Astrocyte of the cerebellum (primary cell): ENCODE results near the gene LASP1.

ENCODE experiments used
- DNase-seq: peaks from one replicate; pipeline ENCODE4 v3.0.0-alpha.2; 2011; ENCODE audit warnings: low read depth
- H3K4me3 ChIP-seq: 2 replicates; pipeline ENCODE4 v1.5.1; 2011; ENCODE audit warnings: mild to moderate bottlenecking, low read depth, low read length, moderate library complexity
- CTCF ChIP-seq: IDR thresholded peaks from 2 replicates; pipeline ENCODE4 v1.5.1; 2012; ENCODE audit warnings: low read length, low read depth, moderate library complexity, mild to moderate bottlenecking; ENCODE audit errors: missing control alignments
- in situ Hi-C: cut with HindIII; loops from 2 replicates; pipeline ENCODE4 v1.10.0; 2017; ENCODE audit warnings: low sequenced_read_pairs

The LASP1 gene

GRCh38 chr17:38857271-38857670 is 12.6 kb upstream of the LASP1 start:
- H3K4me3 ChIP-seq = no peak overlapping the region
- in situ Hi-C loops = no loop called here

GRCh38 chr17:38861399-38861843 is 8.4 kb upstream of the LASP1 start:
- DNase-seq = no peak
- no peak overlapping the region for H3K4me3 ChIP-seq
- TF ChIP-seq CTCF = no peak
- in situ Hi-C loops = no loop called here

More at GRCh38 chr17:38857271-38857670, 12.6 kb upstream of the LASP1 start:
- DNase-seq = no peak
- TF ChIP-seq CTCF = no peak

- no peak for DNase-seq
- in situ Hi-C loops = no loop called here
- H3K4me3 ChIP-seq = no peak overlapping the region
- peak; percentile 68 for TF ChIP-seq CTCF
These were observed 5.0 kb upstream of the LASP1 start for GRCh38 chr17:38864636-38865398.

- in situ Hi-C loops = no loop called here
- peak; percentile 37 for TF ChIP-seq CTCF
These were observed 2.5 kb upstream of the LASP1 start for GRCh38 chr17:38867179-38867967.

GRCh38 chr17:38867968-38868816 is 1.7 kb upstream of the LASP1 start:
- peak overlapping the region; percentile 97 for H3K4me3 ChIP-seq
- DNase-seq = no peak
- in situ Hi-C loops = no loop called here
- TF ChIP-seq CTCF = no peak

More at GRCh38 chr17:38867179-38867967, 2.5 kb upstream of the LASP1 start:
- peak overlapping the region; percentile 97 for H3K4me3 ChIP-seq
- no peak for DNase-seq
